Bronchial epithelial cell (primary cell): ENCODE data around the gene NTM. TPM values are rescaled to one million over a fixed set of nuclear protein-coding genes. Genes with fewer than 3 reads are reported as not detected.

Source experiments
- DNase-seq: peaks from one replicate; pipeline ENCODE4 v3.0.0-alpha.2; 2010; ENCODE audit warnings: low read depth
- FAIRE-seq: peaks from 2 replicates; lab custom pipeline; 2011; peaks lifted over from hg19 to GRCh38; lab: Jason Lieb, UNC
- H3K27me3 ChIP-seq: 2 replicates; pipeline ENCODE4 v1.5.1; 2011; ENCODE audit warnings: low read length; ENCODE audit not compliant: control insufficient read depth, insufficient read depth
- H3K36me3 ChIP-seq: 2 replicates; pipeline ENCODE4 v1.5.1; 2011; ENCODE audit warnings: low read length; ENCODE audit not compliant: control insufficient read depth, insufficient read depth
- H3K4me3 ChIP-seq: 2 replicates; pipeline ENCODE4 v1.5.1; 2011; ENCODE audit warnings: mild to moderate bottlenecking, low read depth, low read length, control low read depth
- CTCF ChIP-seq: IDR thresholded peaks from 2 replicates; pipeline ENCODE4 v1.5.1; 2011; ENCODE audit warnings: mild to moderate bottlenecking, moderate library complexity, low read length, control low read depth, inconsistent platforms; ENCODE audit not compliant: insufficient read depth, severe bottlenecking
- total RNA-seq: library from RNA; depleted of rRNA; stranded (reverse); fragments of >200 nt; gene quantifications from 2 replicates; pipeline ENCODE4 v1.2.1, GENCODE V29; 2014

The NTM gene
- total RNA-seq, 1 donor from 2014 or later = 4.2 TPM

GRCh38 chr11:131533149-131533548, 162.7 kb downstream of the NTM start:
- FAIRE-seq = no peak
- Histone ChIP-seq H3K27me3 (no peaks in the 10 kb centered on the region), H3K4me3 (no peak overlapping the region), H3K36me3 (no peaks in the 10 kb centered on the region)
- DNase-seq = no peak
- no peak for TF ChIP-seq CTCF

GRCh38 chr11:131533998-131534397, 163.6 kb downstream of the NTM start:
- Histone ChIP-seq H3K27me3 (no peaks in the 10 kb centered on the region), H3K4me3 (no peak overlapping the region), H3K36me3 (no peaks in the 10 kb centered on the region)
- FAIRE-seq = no peak
- no peak for TF ChIP-seq CTCF
- DNase-seq = no peak

- FAIRE-seq (no peak), DNase-seq (no peak)
- no peaks in the 10 kb centered on the region for H3K36me3 ChIP-seq
- H3K4me3 ChIP-seq = no peak overlapping the region
- no peaks in the 10 kb centered on the region for H3K27me3 ChIP-seq
- TF ChIP-seq CTCF = no peak
Measured at GRCh38 chr11:131534611-131535010, 164.2 kb downstream of the NTM start.

GRCh38 chr11:131536159-131536558, 165.7 kb downstream of the NTM start:
- Histone ChIP-seq H3K27me3 (no peaks in the 10 kb centered on the region), H3K4me3 (no peak overlapping the region), H3K36me3 (no peaks in the 10 kb centered on the region)
- FAIRE-seq (no peak), DNase-seq (no peak)
- no peak for TF ChIP-seq CTCF

GRCh38 chr11:131537196-131537595, 166.8 kb downstream of the NTM start:
- no peak for DNase-seq
- no peak for FAIRE-seq
- Histone ChIP-seq H3K36me3 (no peaks in the 10 kb centered on the region), H3K27me3 (no peaks in the 10 kb centered on the region), H3K4me3 (no peak overlapping the region)
- TF ChIP-seq CTCF = no peak

- no peak for FAIRE-seq
- H3K4me3 ChIP-seq = no peak overlapping the region
- no peak for TF ChIP-seq CTCF
- no peak for DNase-seq
- H3K36me3 ChIP-seq = no peaks in the 10 kb centered on the region
- no peaks in the 10 kb centered on the region for H3K27me3 ChIP-seq
Measured at GRCh38 chr11:131537748-131538147, 167.3 kb downstream of the NTM start.
